Testis (tissue), 2 donors: ENCODE data around the gene CDH23.

Experiments used
- CTCF ChIP-seq, 3 experiments: fragments of 450-650 bp in 2 of 3; fragments of 200-600 bp in 1 of 3; sonication (generic) in 1 of 3; IDR thresholded peaks; one replicate each; pipeline ENCODE4 v1.5.1; 2016 to 2019; ENCODE audit warnings: antibody characterized with exemption in 3 of 3, mild to moderate bottlenecking in 2 of 3, moderate library complexity in 1 of 3
- POLR2A ChIP-seq: fragments of 450-650 bp; IDR thresholded peaks from one replicate; pipeline ENCODE4 v1.6.1; 2017; ENCODE audit warnings: antibody characterized with exemption, mild to moderate bottlenecking, moderate library complexity

- TF ChIP-seq CTCF (IDR thresholded peaks at IDR 0.05) (no peak), POLR2A (no peak)
Measured at GRCh38 chr10:71365366-71365765, 31.4 kb upstream of the CDH23 start.
